ENCODE data around the gene GDA.

- TF ChIP-seq POLR2A (IDR thresholded peaks at IDR 0.05) (no peak), CTCF (IDR thresholded peaks at IDR 0.05 in 8 of 11, conservative IDR thresholded peaks at IDR 0.05 in 3 of 11) (no peak), POLR2AphosphoS5 (IDR thresholded peaks at IDR 0.05) (no peak)
Measured at GRCh38 chr9:72262063-72262462, 112.8 kb downstream of the GDA start.
